ENCODE data around the gene PJA1.

- no peak for TF ChIP-seq CTCF (IDR thresholded peaks at IDR 0.05; ENCODE audit: low read depth, low read length)
- TF ChIP-seq EZH2phosphoT487 (IDR thresholded peaks at IDR 0.05; ENCODE audit: low read depth) = no peak
Observed at GRCh38 chrX:69165087-69165651, at the start of gene PJA1.
